Lower leg skin (tissue), 4 donors: ENCODE data around the gene DPP8. TPM values are rescaled to one million over a fixed set of nuclear protein-coding genes. Genes with fewer than 3 reads are reported as not detected.
"Not testable (repeated sequence)": the region's sequence is repeated elsewhere in the genome, so short reads cannot be mapped to it uniquely, and the experiment has no call there.

Source experiments
- DNase-seq, 2 donors: peaks; one replicate each; pipeline ENCODE4 v3.0.0-alpha.2; 2019; ENCODE audit warnings: low spot score in 2 of 2
- H3K4me3 ChIP-seq: fragments of 200-600 bp; sonication (generic); 2 replicates; pipeline ENCODE4 v1.5.1; 2017; ENCODE audit warnings: mild to moderate bottlenecking, low read depth; ENCODE audit not compliant: poor library complexity, severe bottlenecking
- CTCF ChIP-seq, 3 donors: fragments of 450-650 bp; IDR thresholded peaks; one replicate each; pipeline ENCODE4 v1.5.1; 2016; ENCODE audit warnings: antibody characterized with exemption in 3 of 3, mild to moderate bottlenecking in 3 of 3, moderate library complexity in 2 of 3
- POLR2A ChIP-seq, 2 donors: fragments of 450-650 bp; IDR thresholded peaks; one replicate each; pipeline ENCODE4 v1.6.1; 2016 to 2017; ENCODE audit warnings: antibody characterized with exemption in 2 of 2, mild to moderate bottlenecking in 1 of 2, moderate library complexity in 1 of 2
- WGBS, 2 donors: methylation state at CpG; one replicate each; pipeline ENCODE4 v1.1.5; 2018; 5-methylcytosine and 5-hydroxymethylcytosine counted together
- intact Hi-C: fragments of 100-400 bp; cut with DNase I; formaldehyde crosslinking; loops from one replicate; pipeline ENCODE4 v1.15.0; 2023; ENCODE audit warnings: low total_unique reads
- total RNA-seq, 4 donors: library from RNA; depleted of rRNA; stranded (reverse); fragments of >200 nt; gene quantifications; one replicate each; pipeline ENCODE4 v1.1.0, GENCODE V29; 2016

DPP8 gene
- total RNA-seq, 4 donors from 2014 or later: 23.3 to 35.4 (median 31.1) TPM

- no peak overlapping the region for H3K4me3 ChIP-seq
- intact Hi-C loops: no loop called here
- TF ChIP-seq POLR2A (IDR thresholded peaks at IDR 0.05) (no peak), CTCF (IDR thresholded peaks at IDR 0.05) (no peak)
- WGBS, 2 donors: 75 to 84% methylated on average over 2 of the region's 2 CpGs
- DNase-seq: no peak
Measured at GRCh38 chr15:65399997-65400396, 117.5 kb downstream of the DPP8 start.

GRCh38 chr15:65399001-65399706 lies 118.3 kb downstream of the DPP8 start:
- WGBS, 2 donors: 77 to 80% methylated on average over 11 of the region's 11 CpGs

GRCh38 chr15:65398486-65398885 lies 119.0 kb downstream of the DPP8 start:
- H3K4me3 ChIP-seq, DNase-seq, intact Hi-C loops: not testable (repeated sequence)
- WGBS, 2 donors: 89 to 94% methylated on average over 16 of the region's 16 CpGs

More at GRCh38 chr15:65399001-65399706, 118.3 kb downstream of the DPP8 start:
- intact Hi-C loops: no loop called here
- no peak for DNase-seq
- H3K4me3 ChIP-seq: no peak overlapping the region
- TF ChIP-seq POLR2A (IDR thresholded peaks at IDR 0.05) (no peak), CTCF (IDR thresholded peaks at IDR 0.05) (no peak)

- TF ChIP-seq CTCF (IDR thresholded peaks at IDR 0.05) (no peak), POLR2A (IDR thresholded peaks at IDR 0.05) (no peak)
- no peak overlapping the region for H3K4me3 ChIP-seq
- no peak for DNase-seq
- intact Hi-C loops: no loop called here
- WGBS, 2 donors: 39% methylated on average over 10 of the region's 10 CpGs
Measured at GRCh38 chr15:65396965-65397317, 120.5 kb downstream of the DPP8 start.

GRCh38 chr15:65396283-65396964 lies 121.1 kb downstream of the DPP8 start:
- DNase-seq: no peak
- H3K4me3 ChIP-seq: no peak overlapping the region
- intact Hi-C loops: no loop called here
- TF ChIP-seq CTCF (IDR thresholded peaks at IDR 0.05) (no peak), POLR2A (IDR thresholded peaks at IDR 0.05) (no peak)
- WGBS, 2 donors: 41 to 42% methylated on average over 34 of the region's 34 CpGs

- WGBS, 2 donors: 26 to 35% methylated on average over 40 to 41 of the region's 72 CpGs
- intact Hi-C loops: no loop called here
- H3K4me3 ChIP-seq: no peak overlapping the region
- TF ChIP-seq CTCF (IDR thresholded peaks at IDR 0.05): no peak
- no peak for TF ChIP-seq POLR2A (IDR thresholded peaks at IDR 0.05)
- DNase-seq: no peak
Measured at GRCh38 chr15:65395567-65396202, 121.8 kb downstream of the DPP8 start.
